GM15510 (cell line): ENCODE measurements around the gene ANKUB1.

ENCODE experiments used
- POLR2A ChIP-seq: IDR thresholded peaks from 3 replicates; pipeline ENCODE4 v1.6.1; 2011; ENCODE audit warnings: borderline replicate concordance; ENCODE audit not compliant: insufficient read length; ENCODE audit errors: extremely low read depth

ANKUB1 gene

DNA sequence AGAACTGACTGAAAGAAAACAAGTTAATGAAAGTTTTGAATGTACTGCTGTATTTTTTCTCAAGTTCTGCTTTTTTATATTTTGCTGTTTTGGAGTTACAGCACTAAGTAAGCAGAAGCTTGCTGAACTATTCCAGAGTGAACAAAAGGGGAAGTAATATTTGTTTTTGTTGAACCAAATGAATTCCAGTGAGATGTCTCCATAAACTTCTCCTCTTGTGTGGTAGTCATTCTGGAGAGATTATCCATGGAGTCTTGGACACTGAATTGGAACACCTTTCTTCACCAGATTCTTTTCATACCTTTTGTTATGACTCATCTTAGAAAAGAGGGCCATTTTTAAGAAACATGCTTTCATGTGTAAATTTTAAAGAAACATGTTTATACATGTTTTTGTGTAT lies 8.8 kb downstream of the ANKUB1 start:
- TF ChIP-seq POLR2A = no peak

DNA sequence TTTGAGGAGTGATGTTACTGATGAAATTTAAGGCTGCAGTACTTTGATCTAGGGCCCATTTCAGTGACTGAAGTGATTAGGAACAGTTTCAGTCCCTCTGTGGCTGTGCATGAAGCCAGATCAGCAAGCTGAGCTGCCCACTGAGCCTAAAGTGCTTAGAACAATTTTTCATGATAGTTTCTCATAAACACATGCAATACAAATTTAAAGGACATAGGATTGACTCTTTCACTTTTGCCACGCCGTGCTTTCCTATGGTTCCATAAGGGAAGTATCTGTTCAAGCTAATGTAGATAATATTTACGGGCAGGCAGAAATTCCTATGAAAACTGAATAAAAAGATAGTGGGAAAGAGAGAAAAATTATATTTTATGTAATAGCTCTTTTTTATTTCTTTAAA lies 10.6 kb downstream of the ANKUB1 start:
- TF ChIP-seq POLR2A = no peak

DNA sequence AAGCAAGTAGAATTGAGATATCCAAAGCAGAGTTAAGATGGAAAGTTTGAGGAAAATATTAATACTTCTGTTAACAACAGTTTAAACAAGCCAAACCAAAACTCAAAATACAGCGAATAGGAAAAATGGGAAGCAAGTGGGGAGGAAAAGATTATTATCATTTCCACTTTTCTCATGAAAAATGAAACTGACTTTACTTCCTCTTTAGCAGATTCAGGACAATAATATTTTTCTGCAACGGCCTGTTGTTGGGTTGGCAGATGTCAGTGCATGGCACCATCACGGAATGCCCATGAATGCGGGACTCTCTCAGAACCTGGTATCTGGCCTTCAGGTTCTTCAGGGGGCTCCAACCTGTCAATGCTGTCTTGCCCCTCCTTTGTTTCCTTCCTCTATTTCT lies 11.1 kb downstream of the ANKUB1 start:
- no peak for TF ChIP-seq POLR2A

DNA sequence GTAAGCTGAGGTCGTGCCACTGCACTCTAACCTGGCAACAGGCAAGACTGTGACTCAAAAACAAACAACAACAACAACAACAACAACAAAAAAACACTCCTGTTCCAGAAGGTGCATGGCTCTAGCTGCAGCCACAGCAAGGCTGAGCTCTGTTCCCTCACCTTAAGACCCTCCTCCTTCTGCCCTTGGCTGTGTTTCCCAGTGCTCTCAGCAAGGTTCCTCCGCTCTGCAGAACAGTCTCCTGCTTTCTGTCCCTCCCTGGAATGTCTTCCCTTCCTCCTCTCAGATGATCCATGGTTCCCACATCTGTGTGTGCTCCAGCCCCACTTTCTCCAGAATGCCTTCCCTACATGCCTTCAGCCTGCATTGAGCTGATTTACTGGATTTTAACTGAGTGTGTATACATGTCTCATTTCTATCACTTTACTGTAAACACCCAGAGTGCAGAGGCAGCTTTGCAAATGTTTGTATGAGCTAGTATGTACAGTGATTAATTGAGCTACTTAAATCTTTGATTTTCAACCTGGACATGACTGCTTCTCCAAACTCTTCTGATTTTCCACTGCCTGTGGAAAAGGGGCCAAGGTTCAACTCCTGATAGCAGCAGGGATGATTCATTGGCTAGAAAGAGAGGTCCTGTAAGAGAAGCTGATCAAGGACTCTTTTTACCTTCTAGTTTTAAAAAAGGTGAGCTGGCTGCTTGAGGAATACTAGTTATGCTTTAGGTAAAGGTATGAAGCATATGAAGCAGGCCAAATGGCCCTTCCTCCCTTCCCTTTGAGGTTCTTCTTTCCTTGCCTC lies 14.7 kb downstream of the ANKUB1 start:
- no peak for TF ChIP-seq POLR2A

DNA sequence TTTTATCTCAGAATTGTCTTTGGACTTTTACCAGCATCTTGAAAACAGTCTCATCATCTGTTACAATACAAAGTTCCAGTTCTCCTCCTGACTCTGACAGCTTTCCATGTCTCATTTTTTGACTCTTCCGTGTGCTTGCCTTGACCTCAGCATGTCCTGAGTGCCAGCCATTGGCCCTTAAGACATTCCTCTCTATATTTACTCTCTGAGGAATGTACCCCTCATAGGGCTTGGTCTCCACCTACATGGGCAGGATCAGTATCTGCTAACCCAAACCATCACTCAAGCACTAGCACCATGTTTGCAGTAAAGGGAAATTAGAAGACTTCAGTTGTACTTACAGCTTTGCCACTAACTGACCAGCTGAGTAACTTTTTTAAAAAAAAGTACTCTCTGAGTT lies 16.2 kb downstream of the ANKUB1 start:
- TF ChIP-seq POLR2A = no peak

DNA sequence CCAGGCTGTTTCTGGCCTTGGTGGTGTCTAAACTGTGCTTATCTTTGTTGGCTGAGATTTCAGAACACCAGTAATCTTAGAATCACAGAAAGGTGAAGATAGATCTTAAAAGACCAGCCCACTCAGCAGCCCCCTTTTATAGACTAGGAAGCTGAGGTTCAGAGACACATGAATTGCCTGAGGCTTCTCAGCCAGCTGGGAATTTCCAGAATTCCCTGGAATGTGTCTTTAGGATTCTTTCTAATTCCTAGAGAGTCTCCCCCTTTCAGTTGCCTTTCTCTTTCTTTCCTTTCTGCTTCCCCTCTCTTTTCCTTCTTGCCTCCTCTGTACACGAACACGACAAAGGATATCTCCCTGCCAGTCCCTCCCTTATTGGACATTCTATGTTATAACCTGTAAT lies 19.5 kb downstream of the ANKUB1 start:
- TF ChIP-seq POLR2A = no peak

DNA sequence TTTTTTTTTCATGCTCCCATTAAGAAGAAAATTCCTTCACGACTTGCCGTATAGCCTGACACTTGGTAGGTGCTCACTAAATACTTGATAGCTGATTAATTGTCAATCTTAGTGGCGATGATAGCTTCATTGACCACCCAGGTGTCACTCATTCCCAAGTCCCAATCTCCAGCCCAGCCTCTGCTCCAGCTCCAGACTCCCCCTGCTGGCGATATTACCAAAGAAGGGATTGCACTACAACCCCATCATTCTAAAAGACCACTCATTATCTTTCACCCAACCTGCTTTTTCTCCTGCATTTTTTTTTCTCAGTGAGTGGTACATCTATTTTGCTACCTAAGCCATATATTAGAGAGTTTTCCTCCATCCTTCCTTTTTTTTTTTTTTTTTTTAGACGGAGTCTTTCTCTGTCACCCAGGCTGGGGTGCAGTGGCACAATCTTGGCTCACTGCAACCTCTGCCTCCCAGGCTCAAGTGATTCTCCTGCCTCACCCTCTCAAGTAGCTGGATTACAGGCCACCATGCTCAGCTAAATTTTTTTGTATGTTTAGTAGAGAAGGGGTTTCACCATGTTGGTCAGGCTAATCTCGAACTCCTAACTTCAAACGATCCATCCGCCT lies 20.6 kb downstream of the ANKUB1 start:
- no peak for TF ChIP-seq POLR2A

DNA sequence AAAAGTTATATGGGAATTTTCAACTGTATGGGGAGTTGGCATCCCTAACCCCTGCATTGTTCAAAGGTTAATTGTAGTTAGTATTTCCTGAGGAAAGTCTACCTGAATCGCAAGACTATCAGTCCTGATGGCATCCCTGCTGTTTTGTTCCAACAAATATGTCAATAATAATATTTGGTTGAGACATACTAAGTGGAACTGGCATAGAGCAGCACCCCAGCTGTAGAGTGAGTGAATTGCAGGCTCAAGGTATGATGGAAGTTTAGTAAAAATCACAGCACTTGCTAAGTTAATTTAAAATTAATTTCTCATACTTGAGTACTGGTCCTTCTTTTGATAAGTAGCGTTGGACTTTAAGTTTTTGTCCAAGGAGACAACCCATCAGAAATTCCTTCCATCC lies 22.1 kb downstream of the ANKUB1 start:
- no peak for TF ChIP-seq POLR2A

DNA sequence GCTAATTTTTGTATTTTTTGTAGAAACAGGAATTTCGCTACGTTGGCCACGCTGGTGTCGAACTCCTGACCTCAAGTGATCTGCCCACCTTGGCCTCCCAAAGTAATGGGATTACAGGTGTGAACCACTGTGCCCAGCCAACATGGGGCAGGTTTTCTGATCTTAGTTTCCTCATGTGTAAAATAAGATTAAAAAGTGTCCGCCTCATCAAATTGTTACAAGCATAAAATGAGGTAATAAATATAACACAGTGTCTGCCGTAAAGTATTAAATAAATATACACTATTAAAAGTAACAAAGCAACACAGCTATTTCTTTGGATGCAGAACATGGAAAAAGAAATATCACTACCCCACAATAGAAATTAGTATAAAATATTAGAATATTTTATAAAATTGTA lies 23.6 kb downstream of the ANKUB1 start:
- TF ChIP-seq POLR2A = no peak

DNA sequence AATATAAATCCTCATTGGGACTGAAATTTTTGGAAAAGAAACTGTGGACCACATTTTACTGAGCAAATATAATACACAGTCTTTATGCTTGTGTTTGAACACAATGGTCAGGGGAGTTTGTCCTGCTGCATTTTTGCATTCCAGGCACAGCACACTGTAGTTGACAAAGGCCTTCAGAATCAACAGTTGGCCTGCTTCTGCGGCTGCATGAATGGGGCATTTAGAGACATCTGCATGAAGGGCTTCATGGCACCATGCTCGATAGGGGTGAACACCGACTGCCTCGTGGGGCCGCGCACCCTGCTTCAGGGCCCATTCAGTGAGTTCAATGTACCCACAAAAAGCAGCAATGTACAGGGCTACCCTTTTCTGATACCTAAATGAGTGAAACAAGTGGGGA lies 24.6 kb downstream of the ANKUB1 start:
- TF ChIP-seq POLR2A = no peak

DNA sequence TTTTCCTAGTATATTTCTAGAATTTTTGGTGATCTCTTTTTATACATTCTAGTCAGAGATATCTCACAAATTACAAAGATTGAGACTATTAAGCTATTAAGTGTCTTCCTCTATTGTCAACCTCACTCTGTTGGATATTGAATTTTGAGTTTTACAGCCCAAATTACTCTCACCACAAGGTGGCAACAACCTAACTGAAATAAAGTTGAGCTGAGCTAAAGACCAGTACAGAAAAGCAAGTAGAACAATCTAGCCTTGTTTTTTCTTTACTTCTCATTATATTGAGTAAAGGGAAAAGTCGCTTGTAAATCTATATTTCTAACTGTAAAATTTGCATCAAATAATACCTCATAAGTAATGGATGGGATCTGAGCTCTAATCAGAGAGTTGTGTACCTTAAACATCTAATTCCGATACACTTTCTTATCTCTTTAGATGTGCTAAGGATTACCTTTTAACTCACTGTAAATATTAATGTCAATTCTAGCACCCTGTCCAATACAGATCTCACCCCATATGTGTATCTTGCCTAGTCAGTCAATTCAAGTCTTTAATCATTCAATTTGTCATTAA lies 26.5 kb downstream of the ANKUB1 start:
- TF ChIP-seq POLR2A = no peak

DNA sequence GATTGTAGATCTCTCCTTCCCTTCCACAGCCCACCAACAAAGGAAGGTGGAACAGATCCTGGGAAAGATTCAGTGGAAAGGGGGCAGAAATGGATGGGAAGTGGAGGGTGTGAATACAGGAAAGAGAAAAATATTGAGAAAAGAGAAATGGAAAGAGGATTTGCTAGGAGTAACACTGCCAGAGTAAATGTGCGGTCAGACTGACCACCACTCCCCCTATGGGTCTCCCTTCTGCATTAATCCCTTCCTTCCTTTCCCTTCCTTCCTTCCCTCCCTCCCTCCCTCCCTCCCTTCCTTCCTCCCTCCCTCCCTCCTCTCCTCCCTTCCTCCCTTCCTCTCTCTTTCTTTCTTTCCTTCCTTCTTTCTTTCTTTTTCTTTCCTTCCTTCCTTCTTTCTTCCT lies 28.1 kb downstream of the ANKUB1 start:
- no peak for TF ChIP-seq POLR2A

DNA sequence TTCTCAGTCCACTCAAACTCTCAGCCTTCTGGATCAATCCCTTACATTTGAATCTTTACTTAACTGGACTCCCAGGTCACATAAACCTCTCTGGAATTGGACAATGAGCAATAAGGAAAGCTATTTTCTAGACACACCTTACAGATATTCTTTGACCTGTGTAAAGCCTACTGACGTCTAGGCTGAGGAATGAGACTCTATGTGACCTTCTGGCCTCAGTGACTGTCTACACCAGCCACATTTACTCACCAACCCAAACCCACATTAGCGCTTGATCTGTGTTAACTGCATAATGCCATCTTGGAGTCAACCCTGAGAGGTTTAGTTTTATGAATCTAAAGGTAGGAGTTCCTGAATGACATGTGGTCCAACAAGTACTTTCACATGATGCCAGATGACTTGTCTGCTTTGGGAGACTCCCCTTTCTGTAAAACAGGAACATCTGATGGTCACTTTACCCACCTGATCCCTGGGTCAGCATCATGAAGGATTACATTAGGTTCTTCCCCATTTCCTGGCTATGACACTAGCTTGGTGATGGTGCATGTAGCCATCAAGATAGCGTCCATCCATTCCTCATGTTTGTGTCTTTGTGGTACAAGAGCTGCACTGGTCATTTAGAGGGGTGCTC lies 28.7 kb downstream of the ANKUB1 start:
- no peak for TF ChIP-seq POLR2A

DNA sequence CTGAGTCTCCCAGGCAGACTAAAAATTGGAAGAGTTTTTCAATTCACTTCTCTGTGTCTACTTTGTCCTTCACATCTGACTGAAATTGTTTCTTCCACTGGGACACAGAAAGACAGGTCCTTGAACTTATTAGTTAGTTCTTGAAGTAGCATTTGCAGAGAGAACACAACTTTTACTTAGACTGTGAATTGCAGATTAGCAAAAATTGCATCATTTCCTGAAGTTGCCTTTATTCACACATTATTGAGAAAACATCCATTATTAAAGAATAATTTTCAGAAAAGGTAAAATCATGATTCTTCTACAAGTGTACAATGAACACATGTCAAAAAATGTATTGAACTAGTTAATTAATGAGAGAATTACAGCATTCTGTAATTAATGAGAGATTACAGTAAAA lies 38.6 kb downstream of the ANKUB1 start:
- no peak for TF ChIP-seq POLR2A

DNA sequence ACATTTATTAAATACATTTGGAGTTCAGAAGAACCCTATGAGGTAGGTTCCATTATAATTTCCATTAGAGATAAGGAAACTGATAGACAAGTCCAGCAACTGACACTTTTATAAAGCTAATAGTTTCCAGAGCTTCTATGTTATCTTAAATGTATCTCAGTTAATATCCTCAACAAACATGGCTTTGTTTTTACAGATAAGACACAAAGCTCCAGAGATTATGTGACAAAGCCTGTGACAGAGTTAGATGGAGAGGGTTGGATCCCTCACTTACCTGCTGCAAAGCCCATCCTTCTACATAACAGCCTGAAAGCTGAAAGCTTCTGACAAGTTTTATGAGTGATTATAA lies 39.6 kb downstream of the ANKUB1 start:
- no peak for TF ChIP-seq POLR2A
